HepG2 (cell line): ENCODE data around the gene CLPSL2. TPM values are rescaled to one million over a fixed set of nuclear protein-coding genes. Genes with fewer than 3 reads are reported as not detected.

Experiments used
- ARNT2 ChIP-seq: sonication (generic); formaldehyde crosslinking; IDR thresholded peaks from 2 replicates; pipeline ENCODE4 v1.8.0; 2022; ENCODE audit warnings: mild to moderate bottlenecking, low read depth, missing genetic modification reagents, moderate library complexity
- HNRNPL ChIP-seq: fragments of 200-400 bp; formaldehyde crosslinking; IDR thresholded peaks from 2 replicates; pipeline ENCODE4 v1.6.1; 2017; ENCODE audit warnings: mild to moderate bottlenecking, low read depth, low read length
- HOXA5 ChIP-seq: sonication (generic); formaldehyde crosslinking; IDR thresholded peaks from 2 replicates; pipeline ENCODE4 v1.4.0; 2020; ENCODE audit warnings: missing genetic modification reagents
- ISX ChIP-seq: sonication (generic); formaldehyde crosslinking; conservative IDR thresholded peaks from 2 replicates; pipeline ENCODE4 v1.5.0; 2020; ENCODE audit warnings: missing genetic modification reagents
- KDM3A ChIP-seq: IDR thresholded peaks from 2 replicates; pipeline ENCODE4 v1.6.1; 2018; ENCODE audit warnings: low read depth, missing compliant biosample characterization
- KDM4B ChIP-seq: sonication (generic); formaldehyde crosslinking; IDR thresholded peaks from 2 replicates; pipeline ENCODE4 v1.4.0; 2020; ENCODE audit warnings: missing genetic modification reagents
- KMT2A ChIP-seq: sonication (generic); formaldehyde crosslinking; IDR thresholded peaks from 2 replicates; pipeline ENCODE4 v1.4.0; 2020; ENCODE audit warnings: missing genetic modification reagents
- MATR3 ChIP-seq: sonication (generic); formaldehyde crosslinking; IDR thresholded peaks from 2 replicates; pipeline ENCODE4 v1.4.0; 2020; ENCODE audit warnings: missing genetic modification reagents
- POLR2AphosphoS2 ChIP-seq: IDR thresholded peaks from 2 replicates; pipeline ENCODE4 v1.6.1; 2011; ENCODE audit warnings: low read depth, low read length, improper control_type of control experiment
- SAFB2 ChIP-seq: sonication (generic); formaldehyde crosslinking; IDR thresholded peaks from 2 replicates; pipeline ENCODE4 v1.5.1; 2020; ENCODE audit warnings: missing genetic modification reagents, low read depth, mild to moderate bottlenecking, borderline replicate concordance
- SIX1 ChIP-seq: sonication (generic); formaldehyde crosslinking; IDR thresholded peaks from 2 replicates; pipeline ENCODE4 v1.4.0; 2020; ENCODE audit warnings: missing genetic modification reagents, borderline replicate concordance
- TCF7L2 ChIP-seq: IDR thresholded peaks from 2 replicates; pipeline ENCODE4 v1.6.1; 2011; ENCODE audit warnings: mild to moderate bottlenecking, low read depth, low read length, moderate library complexity
- ZNF564 ChIP-seq: sonication (generic); formaldehyde crosslinking; IDR thresholded peaks from 2 replicates; pipeline ENCODE4 v1.8.1; 2023; ENCODE audit warnings: mild to moderate bottlenecking, missing genetic modification reagents
- ZNF598 ChIP-seq: sonication (generic); formaldehyde crosslinking; IDR thresholded peaks from 2 replicates; pipeline ENCODE4 v1.5.1; 2020; ENCODE audit warnings: mild to moderate bottlenecking, missing genetic modification reagents, borderline replicate concordance
- ZNF615 ChIP-seq: sonication (generic); formaldehyde crosslinking; IDR thresholded peaks from 2 replicates; pipeline ENCODE4 v1.5.0; 2020; ENCODE audit warnings: mild to moderate bottlenecking, missing genetic modification reagents, borderline replicate concordance
- ZNF619 ChIP-seq: sonication (generic); formaldehyde crosslinking; IDR thresholded peaks from 2 replicates; pipeline ENCODE4 v1.4.0; 2020; ENCODE audit warnings: mild to moderate bottlenecking, missing genetic modification reagents
- ZSCAN21 ChIP-seq: sonication (generic); formaldehyde crosslinking; IDR thresholded peaks from 2 replicates; pipeline ENCODE4 v1.8.0; 2022; ENCODE audit warnings: mild to moderate bottlenecking, missing genetic modification reagents, moderate library complexity, borderline replicate concordance
- polyA plus RNA-seq, 8 experiments: library from polyadenylated mRNA; depleted of rRNA in 3 of 8; stranded (reverse) in 7 of 8; unstranded in 1 of 8; fragments of >200 nt; fragmentation: Illumina TruSeq in 4 of 8; extraction: Trizol in 4 of 8; gene quantifications; 2 replicates each; pipeline versions ENCODE4 v1.2.1 to v1.2.3, GENCODE V29; 2011 to 2016; ENCODE audit warnings: low read depth in 4 of 8, missing spikeins in 1 of 8, mixed read lengths in 1 of 8; ENCODE audit not compliant: insufficient read depth in 1 of 8
- total RNA-seq, 5 experiments: library from RNA; depleted of rRNA; stranded (reverse); fragments of >200 nt; fragmentation: Illumina TruSeq; extraction: Trizol; gene quantifications; 2 replicates each; pipeline ENCODE4 v1.2.3, GENCODE V29; 2016; ENCODE audit warnings: low read depth in 1 of 5
- TF ChIP-seq, protein P1 (sequence below): IDR thresholded peaks from 2 replicates; pipeline ENCODE4 v1.6.1; 2016; ENCODE audit warnings: control low read depth
- TF ChIP-seq, protein P2 (sequence below): sonication (generic); formaldehyde crosslinking; IDR thresholded peaks from 2 replicates; pipeline ENCODE4 v1.9.0; 2022; ENCODE audit warnings: missing genetic modification reagents, mild to moderate bottlenecking, borderline replicate concordance
- TF ChIP-seq, protein P3 (sequence below), 2 experiments: sonication (generic) in 1 of 2; formaldehyde crosslinking in 1 of 2; IDR thresholded peaks; 2 replicates each; pipeline versions ENCODE4 v1.6.1 to v1.9.0; 2014 to 2022; ENCODE audit warnings: antibody characterized with exemption in 1 of 2, borderline replicate concordance in 1 of 2, inconsistent platforms in 1 of 2, low read depth in 1 of 2, missing genetic modification reagents in 1 of 2
- TF ChIP-seq, protein P4 (sequence below): IDR thresholded peaks from 2 replicates; pipeline ENCODE4 v1.6.1; 2016; ENCODE audit warnings: low read depth, borderline replicate concordance

CLPSL2 gene
- total and polyA plus RNA-seq, 2 of the 13 experiments (the other 11 are each of a cell fraction or from before 2014, with no cell fraction given): not detected

DNA sequence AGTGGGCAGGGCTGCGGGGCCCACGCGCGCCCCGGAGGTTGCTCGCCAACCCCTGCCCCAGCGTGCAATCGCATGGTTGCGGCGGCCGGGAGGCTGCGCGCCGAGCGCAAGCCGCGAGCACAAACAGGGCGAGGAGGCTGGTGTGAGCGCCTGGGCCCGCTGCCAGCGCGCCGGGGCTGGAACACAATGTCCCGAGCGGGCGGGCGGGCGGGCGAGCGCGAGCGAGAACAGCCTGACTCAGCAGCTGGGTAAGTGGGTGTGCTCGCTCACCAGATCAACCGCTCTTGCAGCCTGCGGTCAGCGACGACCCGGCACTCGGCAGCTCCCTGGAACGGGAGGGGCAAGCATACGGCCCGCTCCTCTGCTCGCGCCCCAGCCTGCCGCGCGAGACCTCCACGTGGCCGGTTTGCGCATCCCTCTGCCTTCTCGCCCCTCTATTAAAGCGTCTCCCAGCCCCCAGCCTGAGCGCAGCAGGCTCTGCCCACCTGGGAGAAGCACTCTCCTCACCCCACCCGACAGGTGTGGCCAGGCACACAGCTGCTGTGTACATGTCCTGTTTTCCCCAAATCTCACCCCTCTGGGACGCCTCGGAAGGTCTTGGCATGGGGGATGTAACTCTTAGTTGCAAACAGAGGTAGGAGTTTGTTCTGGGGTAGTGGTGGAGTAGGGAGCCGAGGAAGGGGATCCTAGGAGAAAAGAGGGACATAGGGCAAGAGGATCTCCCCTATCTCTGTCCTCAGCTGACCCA is 48.3 kb upstream of the CLPSL2 start (continued):
- TF ChIP-seq, protein P1, sequence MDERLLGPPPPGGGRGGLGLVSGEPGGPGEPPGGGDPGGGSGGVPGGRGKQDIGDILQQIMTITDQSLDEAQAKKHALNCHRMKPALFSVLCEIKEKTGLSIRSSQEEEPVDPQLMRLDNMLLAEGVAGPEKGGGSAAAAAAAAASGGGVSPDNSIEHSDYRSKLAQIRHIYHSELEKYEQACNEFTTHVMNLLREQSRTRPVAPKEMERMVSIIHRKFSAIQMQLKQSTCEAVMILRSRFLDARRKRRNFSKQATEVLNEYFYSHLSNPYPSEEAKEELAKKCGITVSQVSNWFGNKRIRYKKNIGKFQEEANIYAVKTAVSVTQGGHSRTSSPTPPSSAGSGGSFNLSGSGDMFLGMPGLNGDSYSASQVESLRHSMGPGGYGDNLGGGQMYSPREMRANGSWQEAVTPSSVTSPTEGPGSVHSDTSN: no peak
- TF ChIP-seq KMT2A (CRISPR knock-in tag): peak; percentile 74; the same call in 1 of the 2 replicates
- no peak; the same call in 1 of the 2 replicates for TF ChIP-seq KDM3A (CRISPR knock-in tag)
- no peak for TF ChIP-seq ARNT2 (CRISPR knock-in tag)
- no peak for TF ChIP-seq TCF7L2
- TF ChIP-seq, protein P2, sequence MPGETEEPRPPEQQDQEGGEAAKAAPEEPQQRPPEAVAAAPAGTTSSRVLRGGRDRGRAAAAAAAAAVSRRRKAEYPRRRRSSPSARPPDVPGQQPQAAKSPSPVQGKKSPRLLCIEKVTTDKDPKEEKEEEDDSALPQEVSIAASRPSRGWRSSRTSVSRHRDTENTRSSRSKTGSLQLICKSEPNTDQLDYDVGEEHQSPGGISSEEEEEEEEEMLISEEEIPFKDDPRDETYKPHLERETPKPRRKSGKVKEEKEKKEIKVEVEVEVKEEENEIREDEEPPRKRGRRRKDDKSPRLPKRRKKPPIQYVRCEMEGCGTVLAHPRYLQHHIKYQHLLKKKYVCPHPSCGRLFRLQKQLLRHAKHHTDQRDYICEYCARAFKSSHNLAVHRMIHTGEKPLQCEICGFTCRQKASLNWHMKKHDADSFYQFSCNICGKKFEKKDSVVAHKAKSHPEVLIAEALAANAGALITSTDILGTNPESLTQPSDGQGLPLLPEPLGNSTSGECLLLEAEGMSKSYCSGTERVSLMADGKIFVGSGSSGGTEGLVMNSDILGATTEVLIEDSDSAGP (CRISPR knock-in tag): peak; percentile 87; the same call in 1 of the 2 replicates
- TF ChIP-seq, protein P3, sequence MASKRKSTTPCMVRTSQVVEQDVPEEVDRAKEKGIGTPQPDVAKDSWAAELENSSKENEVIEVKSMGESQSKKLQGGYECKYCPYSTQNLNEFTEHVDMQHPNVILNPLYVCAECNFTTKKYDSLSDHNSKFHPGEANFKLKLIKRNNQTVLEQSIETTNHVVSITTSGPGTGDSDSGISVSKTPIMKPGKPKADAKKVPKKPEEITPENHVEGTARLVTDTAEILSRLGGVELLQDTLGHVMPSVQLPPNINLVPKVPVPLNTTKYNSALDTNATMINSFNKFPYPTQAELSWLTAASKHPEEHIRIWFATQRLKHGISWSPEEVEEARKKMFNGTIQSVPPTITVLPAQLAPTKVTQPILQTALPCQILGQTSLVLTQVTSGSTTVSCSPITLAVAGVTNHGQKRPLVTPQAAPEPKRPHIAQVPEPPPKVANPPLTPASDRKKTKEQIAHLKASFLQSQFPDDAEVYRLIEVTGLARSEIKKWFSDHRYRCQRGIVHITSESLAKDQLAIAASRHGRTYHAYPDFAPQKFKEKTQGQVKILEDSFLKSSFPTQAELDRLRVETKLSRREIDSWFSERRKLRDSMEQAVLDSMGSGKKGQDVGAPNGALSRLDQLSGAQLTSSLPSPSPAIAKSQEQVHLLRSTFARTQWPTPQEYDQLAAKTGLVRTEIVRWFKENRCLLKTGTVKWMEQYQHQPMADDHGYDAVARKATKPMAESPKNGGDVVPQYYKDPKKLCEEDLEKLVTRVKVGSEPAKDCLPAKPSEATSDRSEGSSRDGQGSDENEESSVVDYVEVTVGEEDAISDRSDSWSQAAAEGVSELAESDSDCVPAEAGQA (IDR thresholded peaks at IDR 0.05; ENCODE audit: low read depth): no peak
- TF ChIP-seq, protein P3 (CRISPR knock-in tag; IDR thresholded peaks at IDR 0.05; ENCODE audit: borderline replicate concordance): no peak
- TF ChIP-seq ISX (CRISPR knock-in tag): no peak
- peak; percentile 49; the same call in 1 of the 2 replicates for TF ChIP-seq ZNF619 (CRISPR knock-in tag)
- no peak for TF ChIP-seq ZNF598
- TF ChIP-seq ZNF564 (CRISPR knock-in tag): no peak
- no peak for TF ChIP-seq MATR3
- TF ChIP-seq ZSCAN21: peak; percentile 86; the same call in 1 of the 2 replicates
- no peak for TF ChIP-seq HNRNPL
- peak; percentile 82 for TF ChIP-seq SAFB2 (CRISPR knock-in tag)
- TF ChIP-seq KDM4B (CRISPR knock-in tag): no peak
- TF ChIP-seq POLR2AphosphoS2: no peak
- no peak for TF ChIP-seq SIX1 (CRISPR knock-in tag)
- TF ChIP-seq ZNF615 (CRISPR knock-in tag): 0 out of 2 replicates have a peak, but pooled peaks have one; percentile 79
- no peak; the same call in 1 of the 2 replicates for TF ChIP-seq HOXA5 (CRISPR knock-in tag)
- TF ChIP-seq, protein P4, sequence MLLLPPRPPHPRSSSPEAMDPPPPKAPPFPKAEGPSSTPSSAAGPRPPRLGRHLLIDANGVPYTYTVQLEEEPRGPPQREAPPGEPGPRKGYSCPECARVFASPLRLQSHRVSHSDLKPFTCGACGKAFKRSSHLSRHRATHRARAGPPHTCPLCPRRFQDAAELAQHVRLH (CRISPR knock-in tag): no peak
